Measurements from ENCODE around the gene ZMYM2.
A peak's percentile ranks its signal among the peaks of the same experiment; 100 is the strongest.

The ZMYM2 gene

GRCh38 chr13:19984430-19985218, 26.1 kb downstream of the ZMYM2 start:
- peak; percentile 59 for TF ChIP-seq CTCF (IDR thresholded peaks at IDR 0.05; ENCODE audit: low read depth, low read length, missing control alignments)
- peak; percentile 24 for DNase-seq (ENCODE audit: extremely low read depth, low read depth)
- H3K4me3 ChIP-seq (replicated peaks; ENCODE audit: low read depth, low read length), result no peak overlapping the region

GRCh38 chr13:19985219-19985556, 26.7 kb downstream of the ZMYM2 start:
- DNase-seq (ENCODE audit: extremely low read depth, low read depth), result no peak
- no peak overlapping the region for H3K4me3 ChIP-seq (replicated peaks; ENCODE audit: low read depth, low read length)
- TF ChIP-seq CTCF (IDR thresholded peaks at IDR 0.05; ENCODE audit: low read depth, low read length, missing control alignments), result no peak

GRCh38 chr13:19991531-19991930, 33.0 kb downstream of the ZMYM2 start:
- TF ChIP-seq CTCF (IDR thresholded peaks at IDR 0.05; ENCODE audit: low read depth, low read length, missing control alignments), result no peak
- DNase-seq (ENCODE audit: extremely low read depth, low read depth), result no peak
- no peak overlapping the region for H3K4me3 ChIP-seq (replicated peaks; ENCODE audit: low read depth, low read length)

- H3K4me3 ChIP-seq (replicated peaks; ENCODE audit: low read depth, low read length), result no peak overlapping the region
- no peak for TF ChIP-seq CTCF (IDR thresholded peaks at IDR 0.05; ENCODE audit: low read depth, low read length, missing control alignments)
- no peak for DNase-seq (ENCODE audit: extremely low read depth, low read depth)
Measured at GRCh38 chr13:19993024-19993423, 34.5 kb downstream of the ZMYM2 start.

- TF ChIP-seq CTCF (IDR thresholded peaks at IDR 0.05; ENCODE audit: low read depth, low read length, missing control alignments), result no peak
- no peak overlapping the region for H3K4me3 ChIP-seq (replicated peaks; ENCODE audit: low read depth, low read length)
- DNase-seq (ENCODE audit: extremely low read depth, low read depth), result no peak
Measured at GRCh38 chr13:19998960-19999359, 40.4 kb downstream of the ZMYM2 start.

GRCh38 chr13:20000062-20000552, 41.6 kb downstream of the ZMYM2 start:
- H3K4me3 ChIP-seq (replicated peaks; ENCODE audit: low read depth, low read length), result no peak overlapping the region
- DNase-seq (ENCODE audit: extremely low read depth, low read depth), result no peak
- no peak for TF ChIP-seq CTCF (IDR thresholded peaks at IDR 0.05; ENCODE audit: low read depth, low read length, missing control alignments)

Measured in HFF-Myc (cell line).